ENCODE data around the gene SLC9A1.
"Not testable (repeated sequence)": the region's sequence is repeated elsewhere in the genome, so short reads cannot be mapped to it uniquely, and the experiment has no call there.

Gene SLC9A1

GRCh38 chr1:27154991-27155781 is at the start of gene SLC9A1:
TSS of gene SLC9A1 (minus strand) at chr1:27155125. CDS start at chr1:27154334, 791 bp downstream.
- in situ Hi-C loops (cut with HindIII; ENCODE audit: low sequenced_read_pairs), result no loop called here

GRCh38 chr1:27203946-27204345 is 49.0 kb upstream of the SLC9A1 start:
- in situ Hi-C loops (cut with HindIII; ENCODE audit: low sequenced_read_pairs), result no loop called here

GRCh38 chr1:27201295-27201694 is 46.4 kb upstream of the SLC9A1 start:
- in situ Hi-C loops (cut with HindIII; ENCODE audit: low sequenced_read_pairs), result no loop called here

GRCh38 chr1:27193194-27193593 is 38.3 kb upstream of the SLC9A1 start:
- in situ Hi-C loops (cut with HindIII; ENCODE audit: low sequenced_read_pairs), result no loop called here

- in situ Hi-C loops (cut with HindIII; ENCODE audit: low sequenced_read_pairs), result no loop called here
These were observed 37.2 kb upstream of the SLC9A1 start for GRCh38 chr1:27192039-27192529.

- in situ Hi-C loops (cut with HindIII; ENCODE audit: low sequenced_read_pairs), result loop anchor here (5.0 kb wide), 1 partner anchor 42 kb away; no protein-coding TSS in a partner anchor
These were observed 29.7 kb upstream of the SLC9A1 start for GRCh38 chr1:27184665-27185064.

- in situ Hi-C loops (cut with HindIII; ENCODE audit: low sequenced_read_pairs), result no loop called here
These were observed 25.1 kb upstream of the SLC9A1 start for GRCh38 chr1:27179979-27180378.

- in situ Hi-C loops (cut with HindIII; ENCODE audit: low sequenced_read_pairs), result no loop called here
These were observed 24.5 kb upstream of the SLC9A1 start for GRCh38 chr1:27179379-27179778.

- in situ Hi-C loops (cut with HindIII; ENCODE audit: low sequenced_read_pairs), result no loop called here
These were observed 22.0 kb upstream of the SLC9A1 start for GRCh38 chr1:27176954-27177353.

- in situ Hi-C loops (cut with HindIII; ENCODE audit: low sequenced_read_pairs), result no loop called here
These were observed 21.4 kb upstream of the SLC9A1 start for GRCh38 chr1:27176323-27176722.

GRCh38 chr1:27172992-27173391 is 18.1 kb upstream of the SLC9A1 start:
- in situ Hi-C loops (cut with HindIII; ENCODE audit: low sequenced_read_pairs), result not testable (repeated sequence)

GRCh38 chr1:27166929-27167328 is 12.0 kb upstream of the SLC9A1 start:
- in situ Hi-C loops (cut with HindIII; ENCODE audit: low sequenced_read_pairs), result no loop called here

GRCh38 chr1:27166351-27166802 is 11.5 kb upstream of the SLC9A1 start:
- in situ Hi-C loops (cut with HindIII; ENCODE audit: low sequenced_read_pairs), result no loop called here

GRCh38 chr1:27163093-27163492 is 8.2 kb upstream of the SLC9A1 start:
- in situ Hi-C loops (cut with HindIII; ENCODE audit: low sequenced_read_pairs), result no loop called here

GRCh38 chr1:27162090-27162489 is 7.2 kb upstream of the SLC9A1 start:
- in situ Hi-C loops (cut with HindIII; ENCODE audit: low sequenced_read_pairs), result no loop called here

- in situ Hi-C loops (cut with HindIII; ENCODE audit: low sequenced_read_pairs), result no loop called here
These were observed 6.7 kb upstream of the SLC9A1 start for GRCh38 chr1:27161594-27161993.

- in situ Hi-C loops (cut with HindIII; ENCODE audit: low sequenced_read_pairs), result no loop called here
These were observed 2.3 kb upstream of the SLC9A1 start for GRCh38 chr1:27157194-27157593.

GRCh38 chr1:27154469-27154990 is 395 bp downstream of the SLC9A1 start:
- in situ Hi-C loops (cut with HindIII; ENCODE audit: low sequenced_read_pairs), result no loop called here

- in situ Hi-C loops (cut with HindIII; ENCODE audit: low sequenced_read_pairs), result no loop called here
These were observed 982 bp downstream of the SLC9A1 start for GRCh38 chr1:27153927-27154358.

- in situ Hi-C loops (cut with HindIII; ENCODE audit: low sequenced_read_pairs), result no loop called here
These were observed 1.4 kb downstream of the SLC9A1 start for GRCh38 chr1:27153549-27153886.

- in situ Hi-C loops (cut with HindIII; ENCODE audit: low sequenced_read_pairs), result no loop called here
These were observed 1.9 kb downstream of the SLC9A1 start for GRCh38 chr1:27152829-27153548.
